Measurements from ENCODE around the gene BCAS1.

Gene BCAS1, protein sequence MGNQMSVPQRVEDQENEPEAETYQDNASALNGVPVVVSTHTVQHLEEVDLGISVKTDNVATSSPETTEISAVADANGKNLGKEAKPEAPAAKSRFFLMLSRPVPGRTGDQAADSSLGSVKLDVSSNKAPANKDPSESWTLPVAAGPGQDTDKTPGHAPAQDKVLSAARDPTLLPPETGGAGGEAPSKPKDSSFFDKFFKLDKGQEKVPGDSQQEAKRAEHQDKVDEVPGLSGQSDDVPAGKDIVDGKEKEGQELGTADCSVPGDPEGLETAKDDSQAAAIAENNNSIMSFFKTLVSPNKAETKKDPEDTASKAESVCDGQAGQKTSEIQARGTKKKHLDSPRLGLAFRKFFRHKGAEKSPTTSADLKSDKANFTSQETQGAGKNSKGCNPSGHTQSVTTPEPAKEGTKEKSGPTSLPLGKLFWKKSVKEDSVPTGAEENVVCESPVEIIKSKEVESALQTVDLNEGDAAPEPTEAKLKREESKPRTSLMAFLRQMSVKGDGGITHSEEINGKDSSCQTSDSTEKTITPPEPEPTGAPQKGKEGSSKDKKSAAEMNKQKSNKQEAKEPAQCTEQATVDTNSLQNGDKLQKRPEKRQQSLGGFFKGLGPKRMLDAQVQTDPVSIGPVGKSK
- 0.12 to 4.8 (median 0.33) reads per million in 4 experiments for total RNA-seq

DNA sequence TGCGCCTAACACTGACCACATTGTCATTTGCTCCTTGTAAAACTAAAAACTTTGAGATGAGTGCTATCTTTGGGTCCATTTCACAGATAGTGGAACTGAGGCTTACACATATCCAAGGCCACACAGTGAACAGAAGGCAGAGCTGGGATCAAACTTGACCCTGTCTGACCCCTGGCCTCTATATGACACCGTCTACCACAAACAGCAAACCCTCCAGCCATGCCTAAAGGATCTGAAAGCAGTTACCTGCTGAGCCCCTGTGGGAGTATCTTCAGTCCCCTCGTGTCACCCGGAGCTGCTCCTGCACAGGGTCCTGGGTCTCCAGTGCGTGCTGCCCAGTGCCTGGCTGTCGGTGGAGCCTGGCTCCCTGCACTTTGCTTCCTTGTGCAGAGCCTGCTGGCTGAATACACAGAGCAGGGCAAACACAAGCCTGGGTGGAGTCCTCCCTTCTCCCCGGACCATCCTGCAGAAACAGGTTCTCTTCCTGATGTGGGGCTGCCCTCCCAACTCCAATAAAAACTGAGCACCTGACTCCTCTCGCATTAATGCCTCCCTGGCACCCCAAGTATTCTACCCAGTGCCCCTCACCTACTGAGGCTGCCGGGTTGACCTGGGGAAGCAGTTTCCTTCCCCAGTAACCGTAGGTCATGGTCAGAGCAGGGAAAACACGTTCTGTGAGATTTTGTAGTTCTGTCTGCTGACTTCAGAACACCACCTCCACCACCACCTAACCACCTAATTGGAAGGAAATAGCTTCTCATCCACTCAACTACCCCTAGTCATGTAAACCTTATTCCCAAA lies at the start of gene BCAS1:
Gene BCAS1 (minus strand): TSS at position 408 of the 801 bp plus-strand sequence. CDS start 11,876 bp downstream, outside the sequence.
- DNase-seq, result no peak

DNA sequence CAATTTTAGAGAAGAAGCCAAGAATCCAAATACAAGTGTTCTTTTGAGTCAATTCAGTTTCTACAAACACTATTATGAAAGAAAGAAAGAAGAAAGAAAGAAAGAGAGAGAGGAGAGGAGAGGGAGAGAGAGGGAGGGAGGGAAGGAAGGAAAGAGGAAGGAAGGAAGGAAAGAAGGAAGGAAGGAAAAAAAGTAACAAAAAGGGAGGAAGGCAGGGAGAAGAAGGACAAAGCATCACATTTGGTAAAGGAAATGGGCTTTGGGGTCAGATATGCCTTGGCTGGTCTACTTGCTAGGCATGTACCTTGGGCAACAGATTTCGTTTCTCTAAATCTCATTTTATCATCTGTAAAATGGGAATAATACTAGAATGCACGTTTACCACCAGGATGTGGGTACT lies 49.4 kb upstream of the BCAS1 start:
- DNase-seq, result no peak

DNA sequence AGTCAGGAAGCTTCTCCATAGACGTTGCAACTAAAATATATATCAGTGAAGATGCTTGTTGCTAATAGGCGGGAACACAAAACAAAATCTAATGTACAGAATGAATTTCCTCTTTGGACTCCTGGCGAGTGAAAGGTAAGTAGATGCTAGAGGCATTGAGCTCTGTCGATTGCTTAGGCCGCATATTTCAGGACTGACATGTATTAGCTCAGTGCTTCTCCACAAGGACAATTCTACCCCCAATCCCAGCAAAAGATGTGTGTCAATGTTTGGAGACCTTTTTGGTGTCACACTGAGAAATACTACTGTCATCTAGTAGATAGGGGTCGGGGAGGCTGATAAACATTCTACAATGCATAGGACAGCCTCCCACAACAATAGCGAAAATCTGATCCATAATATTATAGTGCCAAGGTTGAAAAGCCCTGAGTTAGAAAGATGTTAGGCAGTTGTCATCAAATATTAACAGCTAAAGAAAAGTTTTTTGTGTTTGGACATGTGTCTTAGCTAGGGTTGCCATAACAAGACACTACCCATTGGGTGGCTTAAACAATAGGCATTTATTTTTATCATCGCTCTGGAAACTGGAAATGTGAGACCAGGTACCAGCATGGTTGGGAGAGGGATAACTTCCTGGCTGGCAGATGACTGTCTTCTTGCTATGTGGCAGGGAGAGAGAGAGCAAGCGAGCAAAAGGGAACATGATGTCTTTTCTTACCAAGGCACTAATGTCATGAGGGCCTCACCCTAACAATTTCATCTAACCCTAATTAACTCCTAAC lies 48.0 kb upstream of the BCAS1 start:
- DNase-seq, result no peak

DNA sequence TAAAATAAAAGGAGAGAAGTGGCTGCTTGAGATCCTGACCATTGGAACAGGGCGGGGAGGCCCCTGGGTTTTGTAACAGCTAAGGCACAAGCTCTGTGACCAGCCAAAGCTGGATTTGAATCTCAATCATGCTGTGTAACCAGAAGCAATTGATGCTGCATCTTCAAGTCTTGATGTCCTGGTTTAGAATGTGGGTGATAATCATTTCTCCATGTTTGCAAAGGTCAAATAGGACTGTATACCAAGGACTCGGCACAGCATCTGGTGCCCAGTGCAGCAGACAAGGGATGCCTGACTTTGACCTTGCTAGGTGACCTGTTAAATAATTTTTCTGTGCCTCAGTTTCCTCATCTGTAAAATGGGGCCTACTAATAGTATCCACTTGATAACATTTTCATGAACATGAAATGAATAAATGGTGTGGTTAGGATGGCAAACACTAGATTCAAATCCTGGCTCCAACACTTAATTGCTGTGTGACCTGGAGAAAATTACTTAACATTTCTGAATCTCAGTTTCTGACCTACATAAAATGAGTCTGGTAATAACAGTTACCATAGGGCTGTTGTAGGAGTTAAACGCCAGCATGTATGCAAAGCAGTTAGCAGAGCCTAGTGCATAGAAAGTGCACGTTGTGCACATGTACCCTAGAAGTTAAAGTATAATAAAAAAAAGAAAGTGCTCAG lies 46.3 kb upstream of the BCAS1 start:
- DNase-seq, result no peak

DNA sequence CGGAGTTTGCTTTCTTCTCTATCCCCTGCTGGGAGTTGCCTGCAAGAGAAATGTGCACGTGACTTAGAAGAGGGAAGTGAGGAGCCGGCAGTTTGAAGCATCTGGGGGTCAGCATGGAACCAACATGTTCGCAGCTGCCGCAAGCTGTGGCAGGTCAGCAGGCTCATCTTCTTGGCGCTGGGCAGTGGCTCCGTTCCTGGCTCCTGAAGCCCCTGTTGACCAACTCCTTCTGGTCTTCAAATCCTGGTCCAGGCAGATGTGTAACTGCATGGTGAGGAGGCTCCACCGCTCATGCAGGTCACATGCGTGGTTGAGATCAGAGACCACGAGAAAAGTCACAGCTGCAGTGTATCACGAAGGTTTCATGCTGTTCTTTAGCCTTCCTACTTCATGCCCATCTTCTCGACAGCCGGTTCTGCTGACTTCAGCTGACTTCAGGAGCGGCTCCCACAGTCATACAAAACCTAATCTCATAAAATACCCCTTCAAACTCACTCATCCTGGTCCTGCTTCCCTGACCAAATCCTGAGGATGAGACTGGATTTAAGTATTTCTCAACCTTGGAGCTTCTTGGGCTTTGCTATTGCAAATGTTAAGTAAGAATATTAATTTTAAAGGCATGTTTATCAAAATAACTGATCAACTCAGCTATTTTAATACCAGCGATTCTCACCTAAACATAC lies 44.9 kb upstream of the BCAS1 start:
- no peak for DNase-seq

DNA sequence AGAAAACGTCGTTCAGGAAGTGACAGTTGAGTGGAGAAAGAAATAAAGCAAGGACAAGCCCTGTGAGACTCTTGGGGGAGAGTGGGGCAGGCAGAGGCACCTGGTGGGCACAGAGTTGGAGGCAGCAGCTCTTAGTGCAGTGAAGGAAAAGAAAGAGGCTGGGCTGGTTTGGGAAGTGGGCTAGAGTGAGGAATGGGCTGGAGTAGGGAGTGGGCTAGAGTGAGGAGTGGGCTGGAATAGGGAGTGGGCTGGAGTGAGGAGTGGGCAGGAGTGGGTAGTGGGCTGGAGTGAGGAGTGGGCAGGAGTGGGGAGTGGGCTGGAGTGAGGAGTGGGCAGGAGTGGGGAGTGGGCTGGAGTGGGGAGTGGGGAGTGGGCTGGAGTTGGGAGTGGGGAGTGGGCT lies 43.7 kb upstream of the BCAS1 start:
- no peak for DNase-seq

DNA sequence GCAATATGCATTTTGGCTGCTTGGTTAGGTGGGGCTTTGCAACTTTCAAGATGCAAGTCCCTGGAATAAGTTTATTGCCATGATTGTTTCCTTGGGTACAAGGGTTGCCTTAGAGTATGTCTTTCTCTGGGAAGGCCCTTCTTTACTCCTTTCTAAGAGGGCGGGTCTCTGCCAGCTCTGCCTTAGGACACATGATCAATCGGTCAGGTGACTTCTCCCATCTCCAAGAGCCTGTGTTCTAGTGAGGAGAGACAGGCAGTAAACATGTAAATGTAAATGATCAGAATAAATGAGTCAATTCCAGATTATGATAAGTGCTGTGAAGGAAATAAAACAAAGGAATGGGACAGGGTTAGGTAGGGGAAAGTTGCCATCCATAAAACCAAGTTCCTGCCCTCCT lies 43.2 kb upstream of the BCAS1 start:
- no peak for DNase-seq

DNA sequence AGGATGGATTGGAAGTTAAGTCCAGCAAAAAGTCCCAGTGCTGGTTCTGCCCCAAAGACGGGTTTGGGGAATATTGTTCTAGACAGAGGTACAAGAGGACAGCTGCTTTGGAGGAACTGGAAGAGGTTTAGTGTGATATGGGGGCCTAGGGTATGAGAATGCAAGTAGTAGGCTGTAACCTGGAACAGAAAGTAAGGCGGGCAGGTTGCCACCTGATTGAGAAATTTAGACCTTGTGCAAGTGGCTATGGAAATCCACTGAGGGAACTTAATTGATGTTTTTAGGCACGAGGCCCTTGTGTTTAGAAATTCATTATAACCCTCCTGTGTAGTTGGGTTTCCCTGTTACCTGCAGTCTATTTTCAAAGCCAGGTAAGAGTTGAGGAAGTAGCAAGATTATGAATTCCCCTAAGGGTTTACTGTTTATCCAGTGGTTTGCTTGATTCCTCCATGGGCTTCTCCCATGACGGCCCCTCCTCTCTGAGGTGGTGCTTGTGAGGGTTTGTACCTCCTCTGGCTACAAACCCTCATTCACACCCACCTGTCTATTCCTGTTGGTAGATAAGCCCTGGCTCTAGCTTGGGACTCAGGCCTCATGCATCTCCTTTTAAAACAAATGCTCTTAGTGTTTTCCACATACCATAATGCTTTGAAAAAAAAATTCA lies 42.0 kb upstream of the BCAS1 start:
- no peak for DNase-seq

DNA sequence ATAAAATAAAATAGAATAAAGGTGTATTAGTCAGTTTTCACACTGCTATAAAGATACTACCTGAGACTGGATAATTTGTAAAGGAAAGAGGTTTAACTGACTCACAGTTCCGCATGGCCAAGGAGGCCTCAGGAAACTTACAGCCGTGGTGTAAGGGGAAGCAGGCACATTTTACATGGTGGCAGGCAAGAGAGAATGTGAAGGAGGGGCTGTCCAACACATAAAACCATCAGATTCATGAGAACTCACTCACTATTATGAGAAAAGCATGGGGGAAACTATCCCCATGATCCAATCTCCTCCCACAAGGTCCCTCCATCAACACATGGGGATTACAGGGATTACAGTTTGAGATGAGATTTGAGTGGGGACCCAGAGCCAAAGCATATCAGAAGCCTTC lies 41.1 kb upstream of the BCAS1 start:
- DNase-seq, result no peak

DNA sequence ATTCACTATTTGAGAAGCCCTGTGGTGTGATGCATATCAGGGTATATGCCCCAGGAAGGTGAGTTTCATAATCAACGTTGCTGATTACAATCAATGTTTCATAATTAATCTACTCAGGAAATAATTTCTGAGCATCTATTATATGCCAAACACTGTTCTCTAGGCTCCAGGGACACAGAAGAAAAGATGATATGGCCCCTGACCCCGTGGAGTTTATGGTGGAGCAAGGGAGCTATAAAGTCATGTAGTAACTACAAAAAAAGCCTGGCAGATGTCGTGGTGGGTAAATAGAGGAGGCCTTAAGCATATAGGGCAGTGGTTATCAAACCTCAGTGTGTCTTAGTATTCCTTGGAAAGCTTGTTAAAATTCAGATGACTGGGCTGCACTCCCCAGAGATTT lies 40.1 kb upstream of the BCAS1 start:
- DNase-seq, result no peak

DNA sequence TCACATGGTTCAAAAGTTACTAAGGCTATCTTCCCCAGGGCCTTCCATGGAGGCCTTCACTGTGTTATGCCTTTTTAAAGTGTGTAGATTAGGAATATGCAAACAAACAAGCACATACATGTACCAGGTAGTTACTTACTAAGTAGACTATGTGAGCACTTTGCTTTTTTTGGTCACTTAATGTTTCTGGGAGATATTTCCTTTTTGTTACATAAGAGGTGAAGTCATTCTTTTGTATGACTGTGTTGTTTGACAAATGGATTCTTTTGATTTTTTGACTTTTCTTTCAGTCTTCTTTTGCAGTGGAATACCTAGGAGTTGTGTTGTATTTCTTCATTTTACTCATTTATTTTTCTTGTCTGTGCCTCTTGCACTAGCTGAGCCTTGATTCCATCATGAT lies 39.6 kb upstream of the BCAS1 start:
- no peak for DNase-seq

DNA sequence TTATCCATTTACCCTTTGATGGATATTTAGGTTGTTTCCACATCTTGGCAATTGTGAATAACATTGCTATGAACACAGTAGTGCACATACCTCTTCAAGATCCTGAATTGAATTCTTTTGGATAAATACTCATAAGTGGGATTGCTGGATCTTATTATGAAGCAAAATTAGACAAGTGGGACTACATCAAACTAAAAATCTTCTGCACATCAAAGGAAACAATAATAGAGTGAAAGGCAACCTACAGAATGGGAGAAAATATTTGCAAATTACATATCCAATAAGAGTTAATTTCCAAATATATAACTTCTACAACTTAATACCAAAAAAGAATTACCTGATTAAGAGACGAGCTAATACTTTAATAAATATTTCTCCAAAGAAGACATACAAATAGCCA lies 38.4 kb upstream of the BCAS1 start:
- DNase-seq, result no peak

DNA sequence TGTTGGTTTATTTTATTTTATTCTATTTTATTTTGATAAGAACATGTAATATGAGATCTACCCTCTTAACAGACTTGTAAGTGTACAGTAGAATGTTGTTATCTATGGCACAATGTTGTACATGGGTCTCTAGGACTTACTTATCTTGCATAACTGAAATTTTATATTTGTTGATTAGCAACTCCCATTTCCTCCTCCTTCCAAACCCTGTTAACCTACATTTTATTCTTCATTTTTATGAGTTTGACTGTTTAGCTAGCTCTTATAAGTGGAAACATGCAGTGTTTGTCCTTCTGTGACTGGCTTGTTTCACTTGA lies 37.9 kb upstream of the BCAS1 start:
- DNase-seq, result no peak

DNA sequence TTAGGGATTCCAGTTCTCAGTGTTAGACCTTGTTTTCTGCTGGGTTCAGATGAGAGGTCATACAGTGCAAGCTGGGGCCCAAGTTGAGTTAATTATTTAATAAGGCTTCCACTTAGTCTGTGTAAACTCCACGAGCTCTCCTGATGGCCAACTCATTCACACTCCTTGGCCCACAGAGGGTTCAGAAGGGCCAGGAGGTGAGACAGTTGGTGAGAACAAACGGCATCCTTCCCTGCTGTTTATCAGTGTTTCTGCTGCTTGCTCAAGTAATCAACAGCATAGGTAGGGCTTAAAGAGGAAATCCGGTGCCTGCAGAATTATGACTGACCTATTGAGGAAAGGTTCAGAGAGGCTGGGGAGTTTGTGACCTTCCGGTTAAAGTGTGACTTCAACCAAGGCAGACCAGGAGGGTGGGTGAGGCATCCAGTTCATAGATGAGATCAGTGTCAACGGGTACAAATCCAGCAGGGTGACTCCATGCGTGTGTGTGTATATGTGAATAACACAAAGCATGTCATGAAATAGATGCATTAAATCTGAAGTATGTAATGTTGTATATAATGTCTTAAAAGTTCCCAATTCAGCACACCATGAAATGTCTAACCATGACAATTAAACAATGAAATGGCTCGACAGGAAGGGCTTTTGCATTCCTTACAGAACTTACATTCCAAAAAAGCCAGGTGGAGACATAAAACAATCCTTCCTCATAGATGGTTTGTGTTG lies 37.4 kb upstream of the BCAS1 start:
- no peak for DNase-seq

DNA sequence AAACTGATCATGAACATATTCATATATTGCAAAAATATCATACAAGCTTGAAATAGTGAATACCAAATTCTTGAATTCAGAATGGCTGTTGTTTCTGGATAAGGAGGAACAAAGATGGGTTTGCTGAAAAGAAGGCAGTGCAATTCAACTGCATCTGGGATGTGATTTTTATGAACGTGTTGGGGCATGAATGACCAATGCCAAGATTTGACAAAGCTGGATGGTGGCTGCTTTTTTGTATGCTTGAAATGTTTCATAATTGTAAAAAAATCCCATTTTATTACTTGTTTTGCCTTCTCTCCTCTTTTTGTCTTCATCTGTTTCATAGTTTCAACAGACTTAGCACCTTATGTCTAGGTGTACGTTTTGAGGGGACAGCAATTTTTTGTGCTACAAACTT lies 36.8 kb upstream of the BCAS1 start:
- DNase-seq, result no peak

DNA sequence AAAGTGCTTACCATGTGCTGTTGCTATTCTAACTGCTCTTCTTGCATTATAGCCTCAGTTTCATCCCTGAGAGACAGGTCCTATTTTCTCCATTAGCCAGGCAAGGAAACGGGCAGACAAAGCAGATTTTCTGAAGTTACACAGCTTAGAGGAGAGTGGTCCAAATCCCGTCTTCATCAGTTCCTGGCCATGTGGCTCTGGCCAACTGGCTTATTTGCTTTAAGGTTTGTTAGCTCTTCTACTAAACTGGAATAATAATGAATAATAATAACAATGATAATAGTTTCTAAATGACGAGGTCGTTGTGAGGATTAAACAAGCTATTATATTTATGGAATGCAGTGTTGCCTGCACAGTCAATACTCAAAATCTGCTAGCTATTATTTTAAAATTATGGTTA lies 35.8 kb upstream of the BCAS1 start:
- no peak for DNase-seq

DNA sequence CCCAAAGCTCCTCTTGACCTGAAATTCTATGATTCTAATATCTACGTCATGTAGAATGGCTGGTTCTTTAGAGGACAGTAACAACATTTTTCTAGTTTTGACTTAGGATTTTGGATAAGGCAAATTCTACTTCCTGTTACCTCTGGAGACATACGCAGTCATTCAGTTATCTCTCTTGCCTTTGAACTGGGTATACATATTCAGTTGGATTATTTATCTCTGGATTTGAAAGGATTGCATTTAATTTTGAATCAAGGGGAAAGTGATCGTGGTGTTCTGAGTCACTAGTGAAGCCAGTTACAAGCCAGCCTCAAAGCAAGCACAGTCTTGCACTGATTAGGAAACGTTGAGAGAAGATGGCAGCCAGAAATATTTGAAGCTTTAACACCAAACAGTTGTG lies 35.3 kb upstream of the BCAS1 start:
- no peak for DNase-seq

DNA sequence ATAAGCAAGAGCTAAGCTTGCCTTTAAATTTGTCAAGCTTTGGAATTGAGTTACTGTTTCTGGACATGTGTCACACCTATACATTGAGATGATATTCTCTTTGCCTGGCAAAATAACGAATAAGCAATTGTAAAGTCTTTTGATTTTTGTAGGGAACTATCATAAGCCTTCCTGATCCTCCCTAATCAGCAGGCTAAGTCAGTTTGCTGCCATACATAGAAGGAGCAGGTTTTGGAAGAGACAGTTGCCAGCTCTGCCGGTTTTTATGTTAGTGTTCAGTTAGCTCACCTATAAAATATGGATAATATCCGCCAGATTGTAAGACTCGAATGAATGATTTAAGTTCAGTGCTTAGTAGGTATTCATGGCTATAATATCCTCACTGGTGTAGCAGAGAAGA lies 34.4 kb upstream of the BCAS1 start:
- no peak for DNase-seq

DNA sequence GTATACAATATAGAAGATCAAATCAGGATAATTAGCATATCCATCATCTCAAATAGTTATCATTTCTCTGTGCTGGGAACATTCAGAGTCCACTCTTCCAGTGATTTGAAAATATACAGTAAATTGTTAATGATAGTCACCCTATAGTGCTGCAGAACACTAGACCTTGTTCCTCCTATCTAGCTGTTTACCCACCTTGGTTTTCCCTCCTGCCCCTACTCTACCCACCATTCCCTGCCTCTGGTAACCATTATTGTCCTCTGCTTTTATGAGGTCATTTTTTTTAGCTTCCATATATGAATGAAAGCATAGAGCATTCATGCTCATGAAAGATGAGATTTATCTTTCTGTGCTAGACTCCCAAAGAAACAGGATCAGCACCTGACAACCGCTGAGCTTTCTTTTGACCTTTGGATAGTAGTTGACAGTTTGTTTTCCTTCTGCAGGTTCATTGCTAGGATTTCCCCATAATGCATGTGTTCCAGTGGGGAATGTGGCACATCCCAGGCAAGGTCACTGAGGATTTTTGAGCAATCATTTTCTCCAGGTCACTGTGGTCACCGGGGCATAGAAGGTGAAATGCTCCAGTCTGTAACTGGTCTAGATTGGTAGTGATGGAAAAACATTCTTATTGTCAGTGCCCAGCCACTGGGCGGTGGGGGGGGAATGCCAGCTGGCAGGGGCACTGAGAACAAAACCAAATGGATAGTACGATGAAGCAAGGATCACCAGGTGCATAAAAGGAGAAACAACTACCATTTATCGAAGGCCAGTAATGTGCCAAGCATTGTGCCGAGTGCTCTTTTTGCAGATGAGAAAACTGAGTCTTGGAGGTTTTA lies 33.6 kb upstream of the BCAS1 start:
- no peak for DNase-seq

Data from effector CD8-positive, alpha-beta T cell (primary cell).